Transverse colon (tissue), 4 donors: ENCODE data around the gene GSK3A. TPM values are rescaled to one million over a fixed set of nuclear protein-coding genes. Genes with fewer than 3 reads are reported as not detected.
A peak's percentile ranks its signal among the peaks of the same experiment; 100 is the strongest.

Experiments used
- DNase-seq: peaks from one replicate; pipeline ENCODE4 v3.0.0-alpha.2; 2019
- H3K27ac ChIP-seq, 4 donors: fragments of 200-600 bp; sonication (generic); 2 replicates each; pipeline ENCODE4 v1.5.1; 2016 to 2018; ENCODE audit warnings: inconsistent platforms in 4 of 4
- H3K27me3 ChIP-seq: fragments of 200-600 bp; sonication (generic); 2 replicates; pipeline ENCODE4 v1.5.1; 2017; ENCODE audit warnings: inconsistent platforms
- H3K36me3 ChIP-seq, 4 donors: fragments of 200-600 bp; sonication (generic); 2 replicates each; pipeline ENCODE4 v1.5.1; 2017 to 2019; ENCODE audit warnings: inconsistent platforms in 4 of 4
- H3K4me1 ChIP-seq, 4 donors: fragments of 200-600 bp; sonication (generic); 2 replicates each; pipeline ENCODE4 v1.5.1; 2017 to 2020; ENCODE audit warnings: inconsistent platforms in 4 of 4
- H3K4me3 ChIP-seq, 4 donors: fragments of 200-600 bp; sonication (generic); 1 replicate in 1 of 4; 2 replicates in 3 of 4; pipeline versions ENCODE4 v1.5.1 to v1.6.1; 2017 to 2019; ENCODE audit warnings: inconsistent platforms in 4 of 4
- H3K9me3 ChIP-seq, 2 donors: fragments of 200-600 bp; sonication (generic); 2 replicates each; pipeline ENCODE4 v1.5.1; 2017 to 2019; ENCODE audit warnings: inconsistent platforms in 2 of 2
- EP300 ChIP-seq: sonication (generic); formaldehyde crosslinking; IDR thresholded peaks from one replicate; pipeline ENCODE4 v1.6.1; 2017; ENCODE audit warnings: antibody characterized with exemption, low read depth
- POLR2A ChIP-seq: fragments of 450-650 bp; IDR thresholded peaks from one replicate; pipeline ENCODE4 v1.6.1; 2016; ENCODE audit warnings: antibody characterized with exemption, mild to moderate bottlenecking, moderate library complexity
- POLR2AphosphoS5 ChIP-seq, 3 donors: sonication (generic); formaldehyde crosslinking; IDR thresholded peaks; one replicate each; pipeline ENCODE4 v1.6.1; 2016; ENCODE audit warnings: antibody characterized with exemption in 3 of 3
- WGBS, 2 donors: methylation state at CpG; one replicate each; pipeline ENCODE4 v1.1.5; 2018; ENCODE audit warnings: low coverage in 1 of 2; 5-methylcytosine and 5-hydroxymethylcytosine counted together
- in situ Hi-C, 4 donors: fragments of 200-750 bp; cut with MboI; loops; one replicate each; pipeline versions ENCODE4 v1.15.0 to v1.15.1; 2017; ENCODE audit warnings: low sequenced_read_pairs in 3 of 4, low pct_ligation_motif_present in 1 of 4, low pct_unique_long_range_greater_than_20kb in 1 of 4
- intact Hi-C: fragments of 100-400 bp; cut with DNase I; formaldehyde crosslinking; loops from one replicate; pipeline ENCODE4 v1.15.1; 2023; ENCODE audit warnings: low total_unique reads
- total RNA-seq, 4 donors: library from RNA; depleted of rRNA; stranded (reverse); fragments of >200 nt; gene quantifications; one replicate each; pipeline ENCODE4 v1.1.0, GENCODE V29; 2016
- TF ChIP-seq, protein P1 (sequence below), 5 experiments: fragments of 200-600 bp in 3 of 5; fragments of 450-650 bp in 2 of 5; sonication (generic) in 3 of 5; IDR thresholded peaks; 1 replicate in 2 of 5; 2 replicates in 3 of 5; pipeline ENCODE4 v1.5.1; 2016 to 2017; ENCODE audit warnings: antibody characterized with exemption in 5 of 5, inconsistent platforms in 3 of 5, mild to moderate bottlenecking in 2 of 5, moderate library complexity in 1 of 5

The GSK3A gene
- total RNA-seq, 4 donors from 2014 or later, result 10.7 to 46.4 (median 31.0) TPM

DNA sequence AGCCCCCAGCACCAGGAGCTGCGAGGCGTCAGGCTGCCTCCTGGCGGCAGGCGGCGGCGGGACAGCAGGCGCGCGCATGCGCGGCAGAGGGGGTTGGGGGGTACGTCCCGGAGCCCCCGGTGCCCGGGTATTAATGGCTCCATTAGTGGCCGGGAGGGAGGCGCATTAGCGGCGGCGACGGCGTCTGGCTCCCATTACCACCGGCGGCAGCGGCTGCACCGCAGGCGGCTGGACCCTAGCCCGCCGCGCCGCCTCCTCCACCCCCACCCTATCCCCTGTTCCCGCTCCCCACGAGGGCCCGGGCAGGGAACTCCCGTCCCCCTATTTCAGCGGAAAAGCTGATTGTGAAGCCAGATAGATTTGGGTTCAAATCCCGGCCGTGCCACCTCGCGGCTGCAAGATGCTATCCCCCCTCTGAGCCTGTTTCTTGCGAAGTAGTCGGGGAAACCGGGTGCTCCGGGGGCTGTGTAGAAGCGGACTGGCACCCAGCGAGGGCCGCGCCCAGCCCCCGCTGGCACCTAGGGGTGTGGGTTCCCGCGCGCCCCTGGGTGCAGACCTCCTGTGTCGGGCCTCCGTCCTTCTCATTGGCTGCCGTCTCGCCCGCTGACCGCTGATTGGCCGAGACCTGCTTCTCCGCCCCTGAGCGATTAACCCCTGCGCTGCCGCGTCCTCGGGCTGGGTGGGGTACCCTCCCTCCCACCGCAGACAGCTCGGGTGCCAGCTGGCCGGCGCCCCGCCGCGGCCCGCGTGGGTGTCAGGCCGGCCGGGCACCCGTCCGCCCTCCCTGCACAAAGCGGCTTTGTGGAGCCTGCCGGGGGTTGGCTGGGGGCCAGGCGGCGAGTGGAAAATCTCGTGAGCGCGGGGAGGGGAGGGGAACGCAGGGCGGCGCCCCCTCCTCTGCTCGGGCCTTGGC is 37.8 kb upstream of the GSK3A start:
- H3K27me3 ChIP-seq, result no peaks in the 10 kb centered on the region
- intact Hi-C loops, result loop anchor here (2.0 kb wide), 1 partner anchor 33 kb away; no protein-coding TSS in a partner anchor
- in situ Hi-C loops, result no loop called here
- H3K36me3 ChIP-seq, result no peaks in the 10 kb centered on the region
- peak; percentile 19 to 78 (median 77) for TF ChIP-seq POLR2AphosphoS5 (IDR thresholded peaks at IDR 0.05)
- TF ChIP-seq EP300, result no peak
- no peak for TF ChIP-seq POLR2A
- TF ChIP-seq, protein P1, sequence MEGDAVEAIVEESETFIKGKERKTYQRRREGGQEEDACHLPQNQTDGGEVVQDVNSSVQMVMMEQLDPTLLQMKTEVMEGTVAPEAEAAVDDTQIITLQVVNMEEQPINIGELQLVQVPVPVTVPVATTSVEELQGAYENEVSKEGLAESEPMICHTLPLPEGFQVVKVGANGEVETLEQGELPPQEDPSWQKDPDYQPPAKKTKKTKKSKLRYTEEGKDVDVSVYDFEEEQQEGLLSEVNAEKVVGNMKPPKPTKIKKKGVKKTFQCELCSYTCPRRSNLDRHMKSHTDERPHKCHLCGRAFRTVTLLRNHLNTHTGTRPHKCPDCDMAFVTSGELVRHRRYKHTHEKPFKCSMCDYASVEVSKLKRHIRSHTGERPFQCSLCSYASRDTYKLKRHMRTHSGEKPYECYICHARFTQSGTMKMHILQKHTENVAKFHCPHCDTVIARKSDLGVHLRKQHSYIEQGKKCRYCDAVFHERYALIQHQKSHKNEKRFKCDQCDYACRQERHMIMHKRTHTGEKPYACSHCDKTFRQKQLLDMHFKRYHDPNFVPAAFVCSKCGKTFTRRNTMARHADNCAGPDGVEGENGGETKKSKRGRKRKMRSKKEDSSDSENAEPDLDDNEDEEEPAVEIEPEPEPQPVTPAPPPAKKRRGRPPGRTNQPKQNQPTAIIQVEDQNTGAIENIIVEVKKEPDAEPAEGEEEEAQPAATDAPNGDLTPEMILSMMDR (IDR thresholded peaks at IDR 0.05), result peak; percentile 91 to 96 (median 92)
- WGBS, 2 donors, result 0% methylated on average over 46 of the region's 89 CpGs; no CpG with 5 or more reads in 1 of the 2 donors
- DNase-seq, result peak; percentile 89
- no peaks in the 10 kb centered on the region for H3K9me3 ChIP-seq
- peak overlapping the region; percentile 50 to 89 (median 84) for H3K4me3 ChIP-seq
- peaks cover 48 to 76% (median 66%) of the 10 kb centered on the region in 4 donors for H3K4me1 ChIP-seq
- peak overlapping the region; percentile 91 to 99 (median 92) for H3K27ac ChIP-seq

DNA sequence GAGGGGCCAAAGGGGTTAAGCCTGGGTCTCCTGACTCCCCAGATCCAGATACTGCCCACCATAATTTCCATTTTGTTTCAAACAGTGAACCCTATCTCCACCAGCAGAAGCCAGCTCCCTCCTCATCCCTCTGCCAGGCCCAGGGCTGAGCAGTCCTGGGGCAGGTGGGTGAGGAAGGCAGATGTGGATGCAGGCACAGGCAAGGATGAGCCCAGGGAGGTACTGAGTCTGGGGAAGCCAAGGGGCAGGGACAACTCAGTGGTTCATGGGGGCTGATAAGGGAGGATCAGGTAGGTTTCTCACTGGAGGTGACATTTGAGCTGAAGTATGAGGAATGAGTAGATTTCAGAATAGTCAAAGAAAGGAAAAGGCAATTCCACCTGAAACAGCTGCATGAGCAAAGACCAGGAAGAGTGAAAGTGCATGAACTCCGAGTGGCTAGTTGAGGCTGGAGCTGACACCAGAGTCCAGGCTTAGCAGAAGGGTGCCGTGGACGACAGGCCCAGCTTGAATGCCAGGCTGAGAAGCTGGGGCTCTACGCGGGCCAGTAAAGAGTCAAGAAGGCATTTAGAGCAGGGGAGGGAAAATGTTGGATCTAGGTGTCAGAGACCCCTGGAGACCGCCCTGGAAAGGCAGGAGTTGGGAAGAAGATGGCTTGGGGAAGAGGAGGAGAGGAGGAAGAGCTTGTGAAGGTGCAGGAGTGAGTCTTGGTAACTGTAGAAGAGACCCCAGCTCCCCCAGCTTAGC is 36.9 kb upstream of the GSK3A start:
- Histone ChIP-seq H3K4me3 (peak overlapping the region; percentile 50 to 89 (median 84)), H3K36me3 (peaks cover 0 to 4% (median 0%) of the 10 kb centered on the region in 4 donors), H3K27ac (peak overlapping the region; percentile 91 to 99 (median 92)), H3K4me1 (peaks cover 43 to 75% (median 60%) of the 10 kb centered on the region in 4 donors), H3K9me3 (no peaks in the 10 kb centered on the region), H3K27me3 (no peaks in the 10 kb centered on the region)
- intact Hi-C loops (loop anchor here (2.0 kb wide), 1 partner anchor 33 kb away; no protein-coding TSS in a partner anchor), in situ Hi-C loops (no loop called here)
- DNase-seq, result no peak
- TF ChIP-seq POLR2A (no peak), EP300 (no peak), POLR2AphosphoS5 (IDR thresholded peaks at IDR 0.05) (no peak)
- TF ChIP-seq, protein P1 (IDR thresholded peaks at IDR 0.05), result no peak
- WGBS, 2 donors, result 10 to 23% methylated on average over 6 of the region's 6 CpGs

DNA sequence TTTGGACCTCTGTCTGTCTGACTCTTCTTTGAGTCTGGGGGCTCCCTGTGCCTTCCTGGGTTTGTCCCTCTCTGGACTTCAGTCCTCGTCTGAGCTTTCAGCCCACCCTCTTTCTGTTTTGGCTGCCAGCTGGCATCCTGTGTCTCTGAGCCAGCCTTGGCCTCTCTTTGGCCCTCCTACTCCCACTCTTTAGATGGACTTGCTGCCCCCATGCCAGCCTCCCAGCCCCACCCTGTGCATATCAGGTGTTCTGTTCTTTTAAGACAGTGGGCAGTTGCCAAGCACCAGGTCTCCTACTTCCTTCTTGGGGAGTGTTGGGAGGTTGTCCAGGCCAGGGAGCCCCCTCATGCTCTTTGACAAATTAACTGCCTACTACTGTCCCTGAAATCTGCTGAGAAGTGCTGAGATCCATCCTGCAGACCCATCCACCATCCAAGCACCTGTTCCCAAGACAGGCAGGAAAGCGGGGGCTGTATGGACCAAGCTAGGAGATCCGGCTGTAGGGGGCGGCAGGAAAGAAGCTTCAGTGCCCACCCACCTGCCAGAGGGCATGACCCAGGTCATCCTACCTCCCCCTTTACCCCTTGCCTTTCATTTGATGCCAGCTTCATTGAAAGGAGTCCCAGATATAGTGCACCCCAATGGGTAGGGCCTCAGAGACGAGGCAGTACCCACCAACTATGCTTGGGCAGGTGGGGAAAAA is 36.2 kb upstream of the GSK3A start:
- intact Hi-C loops, result loop anchor here (2.0 kb wide), 1 partner anchor 32 kb away; no protein-coding TSS in a partner anchor
- peaks cover 0 to 11% (median 0%) of the 10 kb centered on the region in 4 donors for H3K36me3 ChIP-seq
- peak overlapping the region; percentile 91 to 99 (median 92) for H3K27ac ChIP-seq
- H3K27me3 ChIP-seq, result no peaks in the 10 kb centered on the region
- no peak overlapping the region for H3K4me3 ChIP-seq
- H3K4me1 ChIP-seq, result peaks cover 43 to 75% (median 60%) of the 10 kb centered on the region in 4 donors
- TF ChIP-seq EP300 (no peak), POLR2AphosphoS5 (IDR thresholded peaks at IDR 0.05) (no peak), POLR2A (no peak)
- TF ChIP-seq, protein P1 (IDR thresholded peaks at IDR 0.05), result no peak
- DNase-seq, result no peak
- 65 to 69% methylated on average over 4 to 5 of the region's 5 CpGs for WGBS, 2 donors
- H3K9me3 ChIP-seq, result no peaks in the 10 kb centered on the region
- in situ Hi-C loops, result no loop called here
